ENCODE results near the gene REELD1. TPM values are rescaled to one million over a fixed set of nuclear protein-coding genes. Genes with fewer than 3 reads are reported as not detected.
A peak's percentile ranks its signal among the peaks of the same experiment; 100 is the strongest.

REELD1 gene
- total and polyA plus RNA-seq, 2 of the 4 experiments (the other 2 are of a cell fraction): not detected

GRCh38 chr4:146257511-146257910 lies 43.2 kb downstream of the REELD1 start:
- H3K18ac ChIP-seq (ENCODE audit: low read depth, low read length): no peak overlapping the region
- no peak overlapping the region for H2BK20ac ChIP-seq (ENCODE audit: low read depth, low read length)
- no peaks in the 10 kb centered on the region for H4K20me1 ChIP-seq (ENCODE audit: insufficient read depth, low read length)
- H3K4me1 ChIP-seq (ENCODE audit: control insufficient read depth, insufficient read depth, low read length): peaks cover 6% of the 10 kb centered on the region
- H2AFZ ChIP-seq (replicated peaks; ENCODE audit: low read length, poor library complexity): no peak overlapping the region
- H3K14ac ChIP-seq (replicated peaks; ENCODE audit: low read depth, low read length): no peak overlapping the region
- no peaks in the 10 kb centered on the region for H3K27me3 ChIP-seq (ENCODE audit: control insufficient read depth, insufficient read depth, low read length)
- ChIA-PET CTCF (no interaction called here), POLR2A (ENCODE audit: unreplicated experiment) (no interaction called here)
- no peaks in the 10 kb centered on the region for H3K9me3 ChIP-seq (ENCODE audit: control insufficient read depth, insufficient read depth, low read length)
- peak overlapping the region; percentile 37; the same call in 1 of the 3 replicates for H2BK15ac ChIP-seq (ENCODE audit: low read depth, low read length)
- no peak overlapping the region; the same call in 1 of the 2 replicates for H3K23ac ChIP-seq (ENCODE audit: low read depth, low read length)
- no peak for TF ChIP-seq CHD1 (IDR thresholded peaks at IDR 0.05; ENCODE audit: low read depth, low read length)
- TF ChIP-seq USF2 (IDR thresholded peaks at IDR 0.05; ENCODE audit: low read depth, low read length): no peak
- peak; percentile 91 for TF ChIP-seq MAFK (IDR thresholded peaks at IDR 0.05; ENCODE audit: low read depth, low read length)
- TF ChIP-seq POLR2A (IDR thresholded peaks at IDR 0.05; ENCODE audit: low read depth, low read length): no peak
- no peak for TF ChIP-seq RCOR1 (IDR thresholded peaks at IDR 0.05; ENCODE audit: insufficient replicate concordance, low read length)
- no peak overlapping the region for H3K4me3 ChIP-seq (ENCODE audit: insufficient read depth, low read depth, low read length)
- H4K8ac ChIP-seq (ENCODE audit: low read depth in 2 of 2, low read length in 2 of 2): no peak overlapping the region
- H3K9me1 ChIP-seq (ENCODE audit: insufficient read depth, low read length): peaks cover 8% of the 10 kb centered on the region; the same call in 1 of the 2 replicates
- no TSS peak for BruUV-seq (replicated peaks)
- H2AK9ac ChIP-seq (replicated peaks; ENCODE audit: low read depth, low read length, poor library complexity): no peak overlapping the region
- H3K4me2 ChIP-seq (ENCODE audit: low read depth, low read length): no peak overlapping the region
- no CpG with 5 or more reads among the region's 1 CpG for WGBS, 2 experiments (ENCODE audit: extremely low coverage in 2 of 2, insufficient read length in 1 of 2)
- H2BK120ac ChIP-seq (ENCODE audit: low read depth, low read length): 0 out of 2 replicates have a peak overlapping the region, but pooled peaks have one; percentile 25
- no peak overlapping the region for H2BK5ac ChIP-seq (ENCODE audit: low read depth, low read length, poor library complexity, severe bottlenecking)
- no peak overlapping the region for H3K27ac ChIP-seq (ENCODE audit: insufficient read depth, low read length)
- peak overlapping the region; percentile 47; the same call in 1 of the 2 replicates for H3K4ac ChIP-seq (ENCODE audit: low read depth, low read length)
- H2AK5ac ChIP-seq (ENCODE audit: low read depth, low read length): 0 out of 2 replicates have a peak overlapping the region, but pooled peaks have one; percentile 4
- ATAC-seq (ENCODE audit: low read depth) (no peak), DNase-seq (no peak)
- intact Hi-C loops (cut with micrococcal nuclease) (no loop called here), in situ Hi-C loops (cut with MboI; ENCODE audit: low sequenced_read_pairs) (no loop called here), dilution Hi-C loops (cut with HindIII; ENCODE audit: low sequenced_read_pairs, unreplicated experiment) (no loop called here)
- H3K9ac ChIP-seq (ENCODE audit: low read depth, low read length): no peak overlapping the region
- no peaks in the 10 kb centered on the region; a peak in 1 of 4 replicates for H3K79me1 ChIP-seq (ENCODE audit: low read depth in 1 of 2, low read length in 2 of 2)
- no peak overlapping the region for H3K56ac ChIP-seq (ENCODE audit: extremely low read depth, insufficient read depth, low read length)
- H4K91ac ChIP-seq (ENCODE audit: insufficient read depth, low read depth, low read length): no peak overlapping the region; the same call in 1 of the 2 replicates
- H4K5ac ChIP-seq (ENCODE audit: low read depth, low read length): no peak overlapping the region
- H3K36me3 ChIP-seq (ENCODE audit: control insufficient read depth, insufficient read depth, low read length): 0 out of 2 replicates have a peak, but pooled peaks cover 1% of the 10 kb centered on the region

Measured in IMR-90 (cell line).